ENCODE measurements around the gene DNAH8. TPM values are rescaled to one million over a fixed set of nuclear protein-coding genes. Genes with fewer than 3 reads are reported as not detected.

DNAH8 gene
- total RNA-seq, 1 donor from 2014 or later, result 0.03 TPM

DNA sequence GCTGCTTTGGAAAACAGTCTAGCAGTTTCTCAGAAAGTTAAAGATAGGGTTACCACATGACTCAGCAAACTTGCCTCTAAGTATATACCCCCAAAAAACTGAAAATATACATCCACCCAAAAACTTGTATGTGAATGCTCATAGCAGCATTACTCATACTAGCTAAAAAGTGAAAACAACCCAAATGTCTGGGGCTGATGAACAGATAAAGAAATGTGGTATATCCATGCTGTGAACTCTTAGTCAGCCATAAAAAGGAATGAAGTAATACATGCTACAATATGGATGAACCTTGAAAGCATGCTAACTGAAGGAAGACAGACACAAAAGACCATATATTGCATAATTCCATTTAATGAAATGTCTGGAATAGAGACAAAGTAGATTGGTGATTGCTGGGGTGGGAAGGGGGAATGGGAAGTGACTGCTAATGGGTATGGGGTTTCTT, 253.6 kb downstream of the DNAH8 start:
- TF ChIP-seq, protein P1, sequence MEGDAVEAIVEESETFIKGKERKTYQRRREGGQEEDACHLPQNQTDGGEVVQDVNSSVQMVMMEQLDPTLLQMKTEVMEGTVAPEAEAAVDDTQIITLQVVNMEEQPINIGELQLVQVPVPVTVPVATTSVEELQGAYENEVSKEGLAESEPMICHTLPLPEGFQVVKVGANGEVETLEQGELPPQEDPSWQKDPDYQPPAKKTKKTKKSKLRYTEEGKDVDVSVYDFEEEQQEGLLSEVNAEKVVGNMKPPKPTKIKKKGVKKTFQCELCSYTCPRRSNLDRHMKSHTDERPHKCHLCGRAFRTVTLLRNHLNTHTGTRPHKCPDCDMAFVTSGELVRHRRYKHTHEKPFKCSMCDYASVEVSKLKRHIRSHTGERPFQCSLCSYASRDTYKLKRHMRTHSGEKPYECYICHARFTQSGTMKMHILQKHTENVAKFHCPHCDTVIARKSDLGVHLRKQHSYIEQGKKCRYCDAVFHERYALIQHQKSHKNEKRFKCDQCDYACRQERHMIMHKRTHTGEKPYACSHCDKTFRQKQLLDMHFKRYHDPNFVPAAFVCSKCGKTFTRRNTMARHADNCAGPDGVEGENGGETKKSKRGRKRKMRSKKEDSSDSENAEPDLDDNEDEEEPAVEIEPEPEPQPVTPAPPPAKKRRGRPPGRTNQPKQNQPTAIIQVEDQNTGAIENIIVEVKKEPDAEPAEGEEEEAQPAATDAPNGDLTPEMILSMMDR (IDR thresholded peaks at IDR 0.05), result no peak
- intact Hi-C loops (cut with DNase I), result no loop called here
- Histone ChIP-seq H3K27ac (no peak overlapping the region), H3K4me1 (no peaks in the 10 kb centered on the region), H3K9me3 (no peaks in the 10 kb centered on the region), H3K36me3 (no peaks in the 10 kb centered on the region), H3K27me3 (ENCODE audit: low read depth) (no peaks in the 10 kb centered on the region), H3K4me3 (no peak overlapping the region)
- DNase-seq (no peak), ATAC-seq (no peak)

DNA sequence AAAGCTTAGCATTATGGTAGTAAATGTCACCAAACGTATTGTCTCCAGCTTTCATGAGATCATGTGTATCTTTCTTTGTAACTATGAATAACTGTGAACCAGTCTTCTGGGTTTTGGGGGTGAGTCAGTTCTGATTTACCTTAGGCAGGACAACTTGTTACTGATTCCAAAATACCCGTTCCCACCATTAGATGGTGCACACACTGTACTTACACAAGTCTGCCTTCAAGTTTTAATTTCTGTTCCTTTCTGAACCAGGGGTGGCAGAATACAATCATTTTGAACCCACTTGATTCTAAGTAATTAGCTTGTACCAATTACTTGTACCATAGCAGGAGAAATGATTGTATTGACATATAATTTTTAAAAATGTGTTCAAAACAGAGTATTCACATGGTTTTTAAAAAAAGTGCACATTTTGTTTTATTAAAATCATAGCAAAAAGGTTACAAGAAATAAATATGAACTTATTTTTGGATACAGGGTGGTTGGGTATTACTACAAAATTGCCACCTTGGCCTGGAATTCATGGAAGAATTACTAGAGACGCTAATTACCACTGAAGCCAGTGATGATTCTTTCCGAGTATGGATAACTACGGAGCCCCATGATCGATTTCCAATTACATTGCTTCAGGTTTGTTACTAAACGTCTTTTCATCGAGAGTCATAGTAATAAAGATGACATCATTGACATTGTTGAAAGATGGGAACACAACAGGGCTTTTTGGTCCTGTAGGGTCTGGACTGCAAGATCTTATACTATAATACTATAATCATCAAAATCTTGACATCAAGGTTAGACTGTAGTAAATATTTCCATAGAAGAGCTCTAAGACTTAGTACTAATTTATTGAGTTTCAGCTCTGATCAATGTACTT, 258.3 kb downstream of the DNAH8 start:
- H3K9me3 ChIP-seq, result no peaks in the 10 kb centered on the region
- H3K27ac ChIP-seq, result no peak overlapping the region
- TF ChIP-seq, protein P1 (IDR thresholded peaks at IDR 0.05), result peak; percentile 59
- no peaks in the 10 kb centered on the region for H3K27me3 ChIP-seq (ENCODE audit: low read depth)
- no peaks in the 10 kb centered on the region for H3K36me3 ChIP-seq
- ATAC-seq, result peak; percentile 69 to 73
- no peaks in the 10 kb centered on the region for H3K4me1 ChIP-seq
- no peak overlapping the region for H3K4me3 ChIP-seq
- DNase-seq, result no peak
- intact Hi-C loops (cut with DNase I), result no loop called here

DNA sequence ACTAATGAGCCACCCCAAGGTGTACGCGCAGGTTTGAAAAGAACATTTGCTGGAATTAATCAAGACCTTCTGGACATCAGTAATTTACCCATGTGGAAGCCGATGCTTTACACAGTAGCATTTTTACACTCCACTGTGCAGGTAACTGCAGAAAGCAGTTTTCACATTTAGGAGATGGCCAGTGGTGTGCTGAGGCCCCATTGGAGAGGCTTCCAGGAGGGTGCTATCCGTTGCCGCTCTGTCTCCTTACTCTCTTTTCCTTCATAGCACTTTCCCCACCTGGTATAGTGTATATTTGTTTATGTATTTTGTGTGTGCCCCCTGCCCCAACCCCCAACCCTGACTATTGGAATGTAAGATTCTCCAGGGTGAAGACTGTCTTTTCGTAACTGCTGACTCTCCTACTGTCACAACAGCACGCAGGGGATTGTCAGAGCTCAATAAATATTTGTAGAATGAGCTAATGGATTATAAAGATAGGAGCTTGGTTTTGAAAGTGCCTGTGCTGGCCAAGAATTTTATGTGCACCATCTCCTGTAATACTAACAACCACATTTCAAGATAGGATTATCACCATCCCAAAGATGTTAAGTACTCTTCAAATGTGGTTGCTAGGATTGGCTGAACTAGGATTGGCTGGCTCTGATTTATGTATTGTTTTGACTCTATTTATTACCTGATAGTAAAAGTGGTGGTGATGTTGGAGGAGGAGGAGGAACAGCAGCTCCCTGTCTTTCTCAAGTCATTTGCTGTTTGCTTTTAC, 259.5 kb downstream of the DNAH8 start:
- Histone ChIP-seq H3K4me3 (no peak overlapping the region), H3K9me3 (no peaks in the 10 kb centered on the region), H3K27ac (no peak overlapping the region), H3K36me3 (no peaks in the 10 kb centered on the region), H3K4me1 (no peaks in the 10 kb centered on the region), H3K27me3 (ENCODE audit: low read depth) (no peaks in the 10 kb centered on the region)
- DNase-seq (no peak), ATAC-seq (no peak)
- TF ChIP-seq, protein P1 (IDR thresholded peaks at IDR 0.05), result no peak
- intact Hi-C loops (cut with DNase I), result no loop called here

DNA sequence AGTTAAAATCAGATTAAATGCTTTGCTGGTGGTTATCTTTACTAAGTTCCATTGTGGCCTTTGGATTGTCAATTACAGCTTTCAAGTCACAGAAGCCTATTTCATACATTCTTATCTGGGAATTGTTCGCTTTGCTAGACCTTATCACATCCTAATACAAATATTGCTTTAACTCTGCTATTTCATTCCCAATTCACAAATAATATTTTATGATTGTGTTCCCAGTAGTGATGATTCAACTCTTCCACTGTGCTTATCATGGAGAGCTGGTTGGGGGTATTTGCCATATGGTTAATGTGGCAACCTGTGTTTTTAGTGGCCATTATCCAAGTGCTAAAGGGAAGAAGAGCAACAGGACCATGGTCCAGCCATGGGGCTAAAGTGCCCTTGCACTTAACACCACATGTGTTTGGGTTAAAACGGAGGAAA, 260.5 kb downstream of the DNAH8 start:
- intact Hi-C loops (cut with DNase I), result no loop called here
- no peak for DNase-seq
- TF ChIP-seq, protein P1 (IDR thresholded peaks at IDR 0.05), result no peak
- H3K4me3 ChIP-seq, result no peak overlapping the region
- no peaks in the 10 kb centered on the region for H3K36me3 ChIP-seq
- H3K27me3 ChIP-seq (ENCODE audit: low read depth), result no peaks in the 10 kb centered on the region
- no peaks in the 10 kb centered on the region for H3K9me3 ChIP-seq
- no peak overlapping the region for H3K27ac ChIP-seq
- ATAC-seq, result no peak
- H3K4me1 ChIP-seq, result no peaks in the 10 kb centered on the region

DNA sequence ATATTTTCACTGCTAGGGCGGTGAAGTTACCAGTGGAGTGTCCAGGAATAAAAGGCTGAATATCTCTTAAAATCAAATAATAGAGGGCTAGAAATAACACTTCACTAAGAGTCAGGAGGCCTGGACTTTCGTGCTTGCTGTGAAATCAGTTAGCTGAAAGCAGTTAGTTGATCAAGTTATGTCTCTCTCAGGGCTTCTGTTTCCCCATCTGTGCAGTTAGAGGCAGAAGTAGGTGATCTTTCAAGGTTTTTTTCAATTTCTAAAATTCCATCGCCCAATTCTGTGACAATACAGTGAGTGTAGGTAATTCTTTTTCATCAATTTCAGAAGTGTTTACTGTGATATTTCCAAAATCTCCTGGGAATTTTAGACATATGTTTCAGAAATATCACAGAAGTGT, 260.9 kb downstream of the DNAH8 start:
- H3K4me3 ChIP-seq, result no peak overlapping the region
- ATAC-seq, result no peak
- intact Hi-C loops (cut with DNase I), result no loop called here
- H3K27ac ChIP-seq, result no peak overlapping the region
- H3K4me1 ChIP-seq, result no peaks in the 10 kb centered on the region
- H3K27me3 ChIP-seq (ENCODE audit: low read depth), result no peaks in the 10 kb centered on the region
- no peak for DNase-seq
- TF ChIP-seq, protein P1 (IDR thresholded peaks at IDR 0.05), result no peak
- no peaks in the 10 kb centered on the region for H3K9me3 ChIP-seq
- H3K36me3 ChIP-seq, result no peaks in the 10 kb centered on the region
